GM18511 (cell line): ENCODE data around the gene PPFIA2.
"Not testable (repeated sequence)": the region's sequence is repeated elsewhere in the genome, so short reads cannot be mapped to it uniquely, and the experiment has no call there.

Experiments
- ATAC-seq: cut with Tn5 transposase; IDR thresholded peaks from one replicate; pipeline ENCODE4 v1.9.1; 2021; ENCODE audit warnings: mild to moderate bottlenecking, moderate library complexity; ENCODE audit not compliant: unreplicated experiment

PPFIA2 gene

DNA sequence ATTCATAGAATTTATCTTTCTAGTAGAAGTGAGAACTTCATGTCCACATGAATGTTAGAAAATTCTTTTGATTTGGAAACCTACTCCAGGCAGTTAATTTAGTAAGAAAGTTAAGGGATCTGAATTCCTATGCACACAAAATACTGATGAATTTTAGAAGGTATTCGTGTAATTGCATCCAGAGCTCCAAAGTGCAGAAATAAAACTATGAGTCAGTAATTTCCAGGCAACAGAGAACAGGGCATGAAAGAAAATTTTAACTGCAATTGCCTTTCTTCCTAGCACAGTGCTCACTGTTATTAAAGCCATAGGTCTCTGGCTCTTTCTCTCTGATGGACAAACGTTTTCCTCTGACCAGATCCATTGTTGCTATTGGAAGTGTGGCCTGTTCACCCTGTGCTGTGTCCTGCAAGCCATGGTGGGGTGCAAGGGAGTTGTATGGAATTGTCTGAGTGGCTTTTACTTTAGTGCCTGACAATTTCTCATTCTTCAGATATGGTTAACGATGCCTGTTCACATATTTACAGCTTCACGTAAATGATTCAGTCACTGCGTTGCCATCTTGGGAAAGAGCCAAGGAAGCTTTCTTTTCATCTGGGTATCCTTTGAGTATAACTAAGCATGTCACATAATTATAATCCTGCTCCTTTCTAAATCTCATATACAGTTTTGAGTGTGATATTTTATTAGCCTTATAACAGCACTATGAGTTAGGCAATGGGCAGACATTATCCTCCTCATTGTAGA is 536.1 kb downstream of the PPFIA2 start:
- ATAC-seq = no peak

DNA sequence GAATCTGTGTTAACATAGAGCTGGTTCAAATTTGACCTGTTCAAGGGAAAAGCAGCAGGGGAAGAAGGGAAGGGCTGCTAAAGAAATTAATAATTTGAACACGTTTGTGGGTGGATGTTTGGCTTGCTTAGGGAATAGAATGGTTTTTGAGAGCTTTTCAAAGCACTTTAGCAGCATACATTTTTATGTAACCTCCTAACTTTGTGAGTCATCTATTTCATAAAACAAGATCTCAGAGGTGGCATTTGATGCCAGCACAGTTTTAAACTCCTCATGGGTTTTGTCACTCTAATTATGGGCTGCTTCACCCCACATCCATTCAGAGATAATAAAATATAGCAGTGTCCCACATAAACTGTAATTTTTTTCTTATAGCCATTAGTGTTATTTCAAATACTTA is 537.5 kb downstream of the PPFIA2 start:
- no peak for ATAC-seq

DNA sequence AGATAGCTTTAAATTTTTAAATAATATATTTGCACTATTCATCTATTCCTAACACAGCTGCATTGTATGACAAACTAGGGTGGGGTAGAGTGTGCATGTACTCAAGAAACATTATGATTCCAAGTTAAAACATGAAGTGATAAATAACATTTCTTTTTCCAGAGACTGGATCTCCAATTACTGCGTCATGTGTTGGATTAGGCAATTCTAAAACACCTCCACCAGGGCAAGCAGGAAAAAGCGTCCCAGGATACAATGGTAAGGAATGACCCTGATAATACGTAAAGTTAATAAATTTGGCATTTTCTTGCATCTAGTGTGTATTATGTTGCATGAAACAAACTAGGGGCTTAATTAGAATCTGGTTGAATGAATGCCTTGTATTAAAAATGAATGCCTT is 542.4 kb downstream of the PPFIA2 start:
- ATAC-seq = no peak

DNA sequence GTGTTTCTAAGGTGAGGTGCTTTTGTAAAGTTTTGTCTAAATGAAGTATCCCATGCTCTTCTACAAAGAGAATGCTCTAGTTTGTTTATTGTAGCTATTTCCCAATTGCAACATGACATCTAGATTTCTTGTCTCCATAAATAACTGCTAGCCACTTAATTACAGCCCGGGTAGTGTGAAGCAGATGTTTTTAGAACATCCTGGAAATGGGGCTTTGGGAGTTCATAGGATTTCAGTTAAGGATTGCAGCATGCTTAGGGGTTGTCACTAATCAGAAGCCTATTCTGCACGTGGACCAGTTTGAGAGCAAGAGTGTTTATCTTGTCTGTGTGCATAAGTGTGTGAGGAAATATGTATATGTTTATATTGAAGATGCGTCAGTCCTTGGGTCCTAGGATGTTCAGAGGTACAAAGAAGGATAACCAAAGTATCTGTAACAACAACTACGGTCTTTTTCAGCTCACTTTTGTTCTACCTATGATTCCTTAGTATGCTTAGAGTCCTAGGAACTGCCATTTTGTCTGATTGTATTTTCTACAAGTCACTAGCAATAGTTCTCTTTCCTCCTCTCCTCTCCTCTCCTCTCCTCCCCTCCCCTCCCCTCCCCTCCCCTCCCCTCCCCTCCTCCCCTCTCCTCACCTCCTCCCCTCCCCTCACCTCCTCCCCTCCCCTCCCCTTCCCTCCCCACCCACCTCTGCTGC is 546.0 kb downstream of the PPFIA2 start:
- ATAC-seq = no peak

DNA sequence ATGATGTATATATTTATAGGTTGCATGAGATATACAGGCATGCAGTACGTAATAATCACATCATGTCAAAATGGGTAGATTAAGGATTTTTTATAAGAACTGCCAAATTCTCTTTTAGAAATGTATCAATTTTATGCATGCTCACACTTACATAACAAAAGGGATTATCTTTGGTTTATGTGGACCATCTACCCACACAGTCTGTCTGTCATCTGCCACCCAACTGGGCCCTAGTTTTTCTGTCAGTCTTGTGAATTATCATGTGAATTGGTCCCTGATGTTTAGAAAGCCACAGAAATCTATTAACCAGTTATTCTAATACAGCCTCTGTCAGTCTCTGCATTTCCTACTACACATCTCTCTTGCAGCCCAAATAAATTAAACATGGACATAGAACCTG is 547.8 kb downstream of the PPFIA2 start:
- no peak for ATAC-seq

DNA sequence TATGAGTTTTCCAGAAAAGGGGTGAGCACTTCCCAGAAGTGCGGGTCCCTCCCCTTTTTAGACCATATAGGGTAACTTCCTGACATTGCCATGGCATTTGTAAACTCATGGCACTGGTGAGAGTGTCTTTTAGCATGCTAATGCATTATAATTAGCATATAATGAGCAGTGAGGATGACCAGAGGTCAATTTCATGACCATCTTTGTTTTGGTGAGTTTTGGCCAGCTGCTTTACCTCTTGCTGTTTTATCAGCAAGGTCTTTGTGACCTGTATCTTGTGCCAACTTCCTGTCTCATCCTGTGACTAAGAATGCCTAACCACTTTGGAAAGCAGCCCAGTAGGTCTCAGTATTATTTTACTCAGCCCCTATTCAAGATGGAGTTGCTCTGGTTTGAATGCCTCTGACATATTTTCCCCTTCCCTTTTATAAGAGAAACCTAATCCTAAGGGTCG is 549.4 kb downstream of the PPFIA2 start:
- not testable (repeated sequence) for ATAC-seq

DNA sequence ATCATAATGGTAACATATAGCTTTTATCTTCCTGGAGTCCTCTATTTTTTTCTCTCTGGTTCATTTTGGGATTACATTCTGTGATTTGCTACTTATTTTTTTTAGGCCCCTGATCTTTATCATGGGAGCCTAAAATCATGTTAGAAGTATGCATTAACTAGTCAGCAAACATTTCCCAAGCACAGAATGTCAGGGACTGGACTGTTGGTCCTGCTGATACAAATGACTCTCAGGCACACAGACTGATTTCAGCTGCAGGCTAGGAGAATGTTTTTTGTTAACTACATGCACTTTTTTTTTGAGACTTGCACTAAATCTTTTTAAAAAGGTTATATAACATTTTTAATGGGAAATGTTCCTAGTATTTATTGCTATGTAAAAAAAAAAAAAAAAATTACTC is 550.1 kb downstream of the PPFIA2 start:
- ATAC-seq = no peak

DNA sequence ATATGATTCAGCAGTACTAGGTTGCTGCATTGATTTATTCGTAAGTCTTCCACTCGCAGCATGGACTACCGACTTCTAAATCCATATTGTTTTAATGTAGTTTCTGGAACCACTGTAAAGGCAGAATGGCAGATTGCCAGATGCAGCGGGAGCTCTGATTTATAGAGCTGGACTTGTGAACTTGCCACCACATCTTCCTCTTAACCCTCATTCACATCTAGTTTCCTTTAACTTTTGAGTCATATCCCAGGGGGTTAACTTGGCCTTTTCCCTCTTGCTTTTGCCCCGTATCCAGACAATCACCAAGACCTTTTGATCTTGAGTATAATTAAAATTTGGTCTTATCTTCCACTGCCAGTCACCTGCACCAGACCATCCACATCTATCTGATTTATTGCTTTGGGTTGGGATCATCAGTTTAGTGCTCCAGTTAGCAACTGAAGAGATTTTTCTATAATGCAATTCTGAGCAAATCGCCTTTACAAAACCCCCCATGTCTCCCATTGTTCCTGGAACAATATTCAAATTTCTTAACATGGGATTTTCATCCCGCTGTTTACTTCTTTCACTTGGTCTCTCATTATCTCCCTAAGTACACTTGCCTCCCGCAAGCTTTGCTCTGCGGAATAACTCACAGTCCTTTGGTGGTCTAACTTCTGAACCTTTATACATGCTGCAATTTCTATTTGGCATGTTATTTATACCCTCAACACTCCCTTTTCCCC is 550.8 kb downstream of the PPFIA2 start:
- no peak for ATAC-seq
